Fibroblast of skin of right biceps (primary cell): Measurements from ENCODE around the gene LRRC4B.
A peak's percentile ranks its signal among the peaks of the same experiment; 100 is the strongest.

ENCODE experiments used
- DNase-seq: peaks from one replicate; pipeline ENCODE4 v3.0.0-alpha.2; 2013

The LRRC4B gene

GRCh38 chr19:50570997-50571396, 2.8 kb upstream of the LRRC4B start:
- DNase-seq: no peak

- no peak for DNase-seq
Measured at GRCh38 chr19:50569938-50570540, 1.8 kb upstream of the LRRC4B start.

GRCh38 chr19:50568728-50569698, 778 bp upstream of the LRRC4B start:
- DNase-seq: no peak

- no peak for DNase-seq
Measured at GRCh38 chr19:50567052-50567841, 988 bp downstream of the LRRC4B start.

- no peak for DNase-seq
Measured at GRCh38 chr19:50565984-50566903, 2.0 kb downstream of the LRRC4B start.

GRCh38 chr19:50564229-50565105, 3.8 kb downstream of the LRRC4B start:
- DNase-seq: no peak

GRCh38 chr19:50563597-50563996, 4.6 kb downstream of the LRRC4B start:
- DNase-seq: no peak

GRCh38 chr19:50562996-50563395, 5.2 kb downstream of the LRRC4B start:
- DNase-seq: no peak

GRCh38 chr19:50562329-50562728, 5.9 kb downstream of the LRRC4B start:
- DNase-seq: no peak

- DNase-seq: no peak
Measured at GRCh38 chr19:50559636-50560035, 8.6 kb downstream of the LRRC4B start.

- DNase-seq: no peak
Measured at GRCh38 chr19:50558449-50558848, 9.8 kb downstream of the LRRC4B start.

- DNase-seq: no peak
Measured at GRCh38 chr19:50558039-50558438, 10.2 kb downstream of the LRRC4B start.

GRCh38 chr19:50557009-50557613, 11.1 kb downstream of the LRRC4B start:
- no peak for DNase-seq

- peak; percentile 58 for DNase-seq
Measured at GRCh38 chr19:50556282-50557008, 11.8 kb downstream of the LRRC4B start.

- DNase-seq: peak; percentile 11
Measured at GRCh38 chr19:50555450-50556281, 12.6 kb downstream of the LRRC4B start.

- no peak for DNase-seq
Measured at GRCh38 chr19:50555033-50555432, 13.2 kb downstream of the LRRC4B start.

- no peak for DNase-seq
Measured at GRCh38 chr19:50554212-50554611, 14.0 kb downstream of the LRRC4B start.

GRCh38 chr19:50553134-50553703, 15.0 kb downstream of the LRRC4B start:
- DNase-seq: no peak

GRCh38 chr19:50552540-50552939, 15.7 kb downstream of the LRRC4B start:
- no peak for DNase-seq
